Stimulated activated CD4-positive, alpha-beta T cell treated with anti-CD3 and anti-CD28 coated beads, Interleukin-2, amount 100 ng/mL, for 48 hours (primary cell): ENCODE results near the gene CALR.
"Not testable (repeated sequence)": the region's sequence is repeated elsewhere in the genome, so short reads cannot be mapped to it uniquely, and the experiment has no call there.

ENCODE experiments used
- DNase-seq, 2 donors: peaks; one replicate each; pipeline ENCODE4 v3.0.0-alpha.2; 2020

CALR gene

GRCh38 chr19:12937927-12938778, at the start of gene CALR:
Gene CALR (plus strand): TSS chr19:12938609. CDS start chr19:12938680, 71 bp downstream.
- peak; percentile 98 for DNase-seq

GRCh38 chr19:12890299-12890786, 48.1 kb upstream of the CALR start:
- DNase-seq = not testable (repeated sequence)

- peak; percentile 87 to 91 for DNase-seq
These were observed 47.4 kb upstream of the CALR start, which contains the start of gene GCDH for GRCh38 chr19:12890787-12891552. Gene GCDH (plus strand): TSS chr19:12891160. CDS start chr19:12891305, 145 bp downstream.

GRCh38 chr19:12891553-12892021, 46.8 kb upstream of the CALR start:
- DNase-seq = no peak

- DNase-seq = no peak
These were observed 44.8 kb upstream of the CALR start for GRCh38 chr19:12893582-12893981.

- DNase-seq = no peak
These were observed 41.9 kb upstream of the CALR start for GRCh38 chr19:12896460-12896859.

- DNase-seq = no peak
These were observed 38.4 kb upstream of the CALR start for GRCh38 chr19:12899891-12900518.

GRCh38 chr19:12907166-12907565, 31.2 kb upstream of the CALR start:
- DNase-seq = no peak

GRCh38 chr19:12912571-12912970, 25.8 kb upstream of the CALR start:
- no peak for DNase-seq

- no peak for DNase-seq
These were observed 25.3 kb upstream of the CALR start for GRCh38 chr19:12913011-12913561.

GRCh38 chr19:12913851-12914690, 24.3 kb upstream of the CALR start:
- DNase-seq = no peak

- not testable (repeated sequence) for DNase-seq
These were observed 22.5 kb upstream of the CALR start for GRCh38 chr19:12915860-12916259.

- no peak for DNase-seq
These were observed 20.2 kb upstream of the CALR start for GRCh38 chr19:12918253-12918652.

GRCh38 chr19:12921047-12921446, 17.4 kb upstream of the CALR start:
- DNase-seq = no peak

- no peak for DNase-seq
These were observed 15.4 kb upstream of the CALR start for GRCh38 chr19:12922959-12923358.

- DNase-seq = no peak
These were observed 13.6 kb upstream of the CALR start for GRCh38 chr19:12924621-12925310.

GRCh38 chr19:12930002-12930645, 8.3 kb upstream of the CALR start:
- no peak for DNase-seq

GRCh38 chr19:12932392-12933286, 5.8 kb upstream of the CALR start:
- DNase-seq = no peak

- DNase-seq = peak; percentile 84 to 90
These were observed 4.9 kb upstream of the CALR start, which contains the start of gene FARSA for GRCh38 chr19:12933287-12934072. Gene FARSA (minus strand): TSS chr19:12933711. CDS start chr19:12933696, 15 bp downstream.
